ENCODE results near the gene GNG7.

Gene GNG7

DNA sequence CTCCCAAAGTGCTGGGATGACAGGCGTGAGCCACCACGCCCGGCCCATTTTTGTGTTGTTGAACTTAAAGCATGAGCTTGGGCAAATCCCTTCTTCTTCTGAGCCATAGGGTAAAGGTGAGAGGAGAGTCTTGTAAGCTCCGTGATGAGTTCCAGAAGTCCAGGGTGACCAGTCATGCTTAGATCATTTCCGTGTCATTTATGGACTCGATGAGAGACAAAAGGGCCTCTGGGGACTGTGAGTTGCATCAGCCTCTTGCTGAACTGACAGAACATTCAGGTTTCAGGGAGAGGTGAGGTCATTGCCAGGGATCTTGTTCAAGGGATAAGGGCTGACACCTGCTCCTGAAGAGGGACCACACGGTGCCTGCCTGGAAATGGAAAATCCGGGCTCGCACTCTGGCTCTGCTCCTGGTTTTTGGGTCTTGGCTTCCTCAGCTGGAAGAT lies 173.0 kb downstream of the GNG7 start:
- Histone ChIP-seq H3K79me2 (ENCODE audit: insufficient read depth, low read length) (no peaks in the 10 kb centered on the region), H2AFZ (ENCODE audit: low read depth, low read length) (no peak overlapping the region), H3K4me3 (ENCODE audit: low read depth in 1 of 2, low read length in 2 of 2) (no peak overlapping the region), H3K36me3 (ENCODE audit: insufficient read depth, low read length) (no peaks in the 10 kb centered on the region), H3K4me2 (ENCODE audit: insufficient read depth, low read length) (no peak overlapping the region), H3K9ac (ENCODE audit: low read depth, low read length) (no peak overlapping the region), H3K9me3 (ENCODE audit: insufficient read depth, low read length, severe bottlenecking) (no peaks in the 10 kb centered on the region), H3K27me3 (ENCODE audit: insufficient read depth, low read length, poor library complexity) (no peaks in the 10 kb centered on the region), H3K27ac (ENCODE audit: low read length) (no peak overlapping the region), H3K4me1 (ENCODE audit: insufficient read depth, low read length) (peaks cover 12% of the 10 kb centered on the region), H4K20me1 (ENCODE audit: insufficient read depth, low read length) (no peaks in the 10 kb centered on the region)
- TF ChIP-seq EZH2 (IDR thresholded peaks at IDR 0.05; ENCODE audit: borderline replicate concordance, low read depth, low read length, severe bottlenecking), result no peak
- TF ChIP-seq, protein P1, sequence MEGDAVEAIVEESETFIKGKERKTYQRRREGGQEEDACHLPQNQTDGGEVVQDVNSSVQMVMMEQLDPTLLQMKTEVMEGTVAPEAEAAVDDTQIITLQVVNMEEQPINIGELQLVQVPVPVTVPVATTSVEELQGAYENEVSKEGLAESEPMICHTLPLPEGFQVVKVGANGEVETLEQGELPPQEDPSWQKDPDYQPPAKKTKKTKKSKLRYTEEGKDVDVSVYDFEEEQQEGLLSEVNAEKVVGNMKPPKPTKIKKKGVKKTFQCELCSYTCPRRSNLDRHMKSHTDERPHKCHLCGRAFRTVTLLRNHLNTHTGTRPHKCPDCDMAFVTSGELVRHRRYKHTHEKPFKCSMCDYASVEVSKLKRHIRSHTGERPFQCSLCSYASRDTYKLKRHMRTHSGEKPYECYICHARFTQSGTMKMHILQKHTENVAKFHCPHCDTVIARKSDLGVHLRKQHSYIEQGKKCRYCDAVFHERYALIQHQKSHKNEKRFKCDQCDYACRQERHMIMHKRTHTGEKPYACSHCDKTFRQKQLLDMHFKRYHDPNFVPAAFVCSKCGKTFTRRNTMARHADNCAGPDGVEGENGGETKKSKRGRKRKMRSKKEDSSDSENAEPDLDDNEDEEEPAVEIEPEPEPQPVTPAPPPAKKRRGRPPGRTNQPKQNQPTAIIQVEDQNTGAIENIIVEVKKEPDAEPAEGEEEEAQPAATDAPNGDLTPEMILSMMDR (IDR thresholded peaks at IDR 0.05; ENCODE audit: borderline replicate concordance, extremely low read depth, low read length, poor library complexity, severe bottlenecking), result no peak
- ATAC-seq (ENCODE audit: insufficient read depth, low read depth), result no peak
- no peak for DNase-seq

DNA sequence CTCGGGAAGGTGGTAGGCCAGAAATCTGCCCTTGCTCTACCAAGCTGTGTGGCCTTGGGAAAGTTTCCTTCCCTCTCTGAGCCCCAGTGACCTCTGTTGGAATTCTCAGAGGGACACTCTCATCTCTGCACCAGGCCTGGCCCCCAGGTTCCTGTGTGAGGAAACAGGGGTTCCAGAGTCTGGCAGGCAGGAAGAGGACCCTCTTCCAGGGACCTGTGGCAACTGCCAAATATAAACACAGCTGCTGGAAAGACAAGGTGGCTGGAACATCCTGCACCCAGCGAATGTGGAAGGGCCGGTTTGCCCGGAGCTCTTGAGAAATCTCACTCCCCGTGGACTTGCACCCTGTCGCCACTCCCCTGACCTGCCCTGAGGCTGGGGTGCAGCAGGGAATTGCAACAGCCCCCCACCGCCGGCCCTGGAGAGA lies 173.8 kb downstream of the GNG7 start:
- H2AFZ ChIP-seq (ENCODE audit: low read depth, low read length), result no peak overlapping the region
- no peak for TF ChIP-seq EZH2 (IDR thresholded peaks at IDR 0.05; ENCODE audit: borderline replicate concordance, low read depth, low read length, severe bottlenecking)
- TF ChIP-seq, protein P1 (IDR thresholded peaks at IDR 0.05; ENCODE audit: borderline replicate concordance, extremely low read depth, low read length, poor library complexity, severe bottlenecking), result no peak
- H3K9me3 ChIP-seq (ENCODE audit: insufficient read depth, low read length, severe bottlenecking), result no peaks in the 10 kb centered on the region
- peaks cover 6% of the 10 kb centered on the region for H3K4me1 ChIP-seq (ENCODE audit: insufficient read depth, low read length)
- no peak overlapping the region for H3K4me3 ChIP-seq (ENCODE audit: low read depth in 1 of 2, low read length in 2 of 2)
- H3K4me2 ChIP-seq (ENCODE audit: insufficient read depth, low read length), result no peak overlapping the region
- no peaks in the 10 kb centered on the region for H3K36me3 ChIP-seq (ENCODE audit: insufficient read depth, low read length)
- DNase-seq, result no peak
- no peak for ATAC-seq (ENCODE audit: insufficient read depth, low read depth)
- H3K79me2 ChIP-seq (ENCODE audit: insufficient read depth, low read length), result no peaks in the 10 kb centered on the region
- no peaks in the 10 kb centered on the region; the same call in 1 of the 2 replicates for H4K20me1 ChIP-seq (ENCODE audit: insufficient read depth, low read length)
- no peaks in the 10 kb centered on the region for H3K27me3 ChIP-seq (ENCODE audit: insufficient read depth, low read length, poor library complexity)
- H3K9ac ChIP-seq (ENCODE audit: low read depth, low read length), result no peak overlapping the region
- no peak overlapping the region for H3K27ac ChIP-seq (ENCODE audit: low read length)

DNA sequence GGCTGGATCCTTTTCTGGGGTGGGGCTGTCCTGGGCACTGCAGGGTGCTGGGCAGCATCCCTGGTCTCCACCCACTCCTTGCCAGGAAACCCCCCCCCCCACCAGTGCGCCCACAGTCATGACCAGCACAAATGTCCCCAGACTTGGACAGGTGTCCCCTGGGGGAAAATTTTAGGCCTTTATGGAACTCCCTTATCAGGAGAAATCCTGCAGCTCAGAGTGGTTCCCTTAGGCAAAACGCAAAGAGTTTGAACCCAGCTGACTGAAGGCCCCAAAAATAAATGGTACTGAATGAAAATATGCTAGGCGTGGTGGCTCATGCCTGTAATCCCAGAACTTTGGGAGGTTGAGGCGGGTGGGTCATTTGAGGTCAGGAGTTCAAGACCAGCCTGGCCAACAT lies 174.8 kb downstream of the GNG7 start:
- DNase-seq (no peak), ATAC-seq (ENCODE audit: insufficient read depth, low read depth) (no peak)
- Histone ChIP-seq H3K9me3 (ENCODE audit: insufficient read depth, low read length, severe bottlenecking) (no peaks in the 10 kb centered on the region), H3K27me3 (ENCODE audit: insufficient read depth, low read length, poor library complexity) (no peaks in the 10 kb centered on the region), H4K20me1 (ENCODE audit: insufficient read depth, low read length) (no peaks in the 10 kb centered on the region; the same call in 1 of the 2 replicates), H3K27ac (ENCODE audit: low read length) (no peak overlapping the region), H3K4me3 (ENCODE audit: low read depth in 1 of 2, low read length in 2 of 2) (no peak overlapping the region), H3K9ac (ENCODE audit: low read depth, low read length) (no peak overlapping the region), H3K4me1 (ENCODE audit: insufficient read depth, low read length) (no peaks in the 10 kb centered on the region), H3K4me2 (ENCODE audit: insufficient read depth, low read length) (no peak overlapping the region), H3K36me3 (ENCODE audit: insufficient read depth, low read length) (no peaks in the 10 kb centered on the region), H2AFZ (ENCODE audit: low read depth, low read length) (no peak overlapping the region), H3K79me2 (ENCODE audit: insufficient read depth, low read length) (no peaks in the 10 kb centered on the region)
- TF ChIP-seq, protein P1 (IDR thresholded peaks at IDR 0.05; ENCODE audit: borderline replicate concordance, extremely low read depth, low read length, poor library complexity, severe bottlenecking), result no peak
- TF ChIP-seq EZH2 (IDR thresholded peaks at IDR 0.05; ENCODE audit: borderline replicate concordance, low read depth, low read length, severe bottlenecking), result no peak

DNA sequence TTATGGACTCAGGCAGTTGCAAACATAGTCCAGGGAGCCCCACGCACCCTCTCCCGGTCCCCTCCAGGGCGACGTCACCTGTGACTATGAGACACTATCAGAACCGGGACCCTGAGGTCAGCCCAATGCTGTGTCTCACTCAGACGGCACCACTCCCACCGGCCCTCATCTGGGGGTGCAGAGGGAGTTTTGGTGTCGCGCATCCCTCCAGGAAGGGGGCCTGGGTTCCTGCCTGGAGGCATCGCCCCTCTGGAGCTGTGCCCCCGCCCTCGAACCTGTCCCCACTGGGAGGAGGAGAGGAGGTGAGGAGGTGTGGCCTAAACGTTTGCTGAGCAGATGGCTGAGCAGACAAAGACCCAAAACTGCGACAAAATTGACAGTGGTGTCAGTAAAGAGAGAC lies 175.3 kb downstream of the GNG7 start:
- Histone ChIP-seq H3K4me1 (ENCODE audit: insufficient read depth, low read length) (no peaks in the 10 kb centered on the region), H2AFZ (ENCODE audit: low read depth, low read length) (no peak overlapping the region), H3K27ac (ENCODE audit: low read length) (no peak overlapping the region), H3K4me3 (ENCODE audit: low read depth in 1 of 2, low read length in 2 of 2) (no peak overlapping the region), H3K9me3 (ENCODE audit: insufficient read depth, low read length, severe bottlenecking) (no peaks in the 10 kb centered on the region), H3K27me3 (ENCODE audit: insufficient read depth, low read length, poor library complexity) (no peaks in the 10 kb centered on the region), H3K79me2 (ENCODE audit: insufficient read depth, low read length) (no peaks in the 10 kb centered on the region), H4K20me1 (ENCODE audit: insufficient read depth, low read length) (no peaks in the 10 kb centered on the region; the same call in 1 of the 2 replicates), H3K36me3 (ENCODE audit: insufficient read depth, low read length) (no peaks in the 10 kb centered on the region), H3K9ac (ENCODE audit: low read depth, low read length) (no peak overlapping the region), H3K4me2 (ENCODE audit: insufficient read depth, low read length) (no peak overlapping the region)
- ATAC-seq (ENCODE audit: insufficient read depth, low read depth) (no peak), DNase-seq (no peak)
- TF ChIP-seq, protein P1 (IDR thresholded peaks at IDR 0.05; ENCODE audit: borderline replicate concordance, extremely low read depth, low read length, poor library complexity, severe bottlenecking), result no peak
- no peak for TF ChIP-seq EZH2 (IDR thresholded peaks at IDR 0.05; ENCODE audit: borderline replicate concordance, low read depth, low read length, severe bottlenecking)
